HG03108 (cell line): ENCODE measurements around the gene TEX101.
"Not testable (repeated sequence)": the region's sequence is repeated elsewhere in the genome, so short reads cannot be mapped to it uniquely, and the experiment has no call there.

ENCODE experiments used
- ATAC-seq: cut with Tn5 transposase; IDR thresholded peaks from one replicate; pipeline ENCODE4 v1.9.1; 2021; ENCODE audit warnings: moderate library complexity; ENCODE audit not compliant: unreplicated experiment

The TEX101 gene

GRCh38 chr19:43414554-43414953, at the start of gene TEX101:
Gene TEX101, plus strand, starts transcription at chr19:43414890. Its CDS starts 1,030 bp downstream, at chr19:43415920.
- no peak for ATAC-seq

- not testable (repeated sequence) for ATAC-seq
These were observed 49.0 kb upstream of the TEX101 start for GRCh38 chr19:43365677-43366076.

- no peak for ATAC-seq
These were observed 46.9 kb upstream of the TEX101 start for GRCh38 chr19:43367822-43368221.

- not testable (repeated sequence) for ATAC-seq
These were observed 45.8 kb upstream of the TEX101 start for GRCh38 chr19:43368897-43369296.

GRCh38 chr19:43371909-43372308, 42.8 kb upstream of the TEX101 start:
- ATAC-seq, result no peak

- ATAC-seq, result no peak
These were observed 42.2 kb upstream of the TEX101 start for GRCh38 chr19:43372462-43372861.

GRCh38 chr19:43377624-43378023, 37.1 kb upstream of the TEX101 start:
- ATAC-seq, result not testable (repeated sequence)

GRCh38 chr19:43380008-43380407, 34.7 kb upstream of the TEX101 start:
- ATAC-seq, result no peak

GRCh38 chr19:43380771-43381386, 33.8 kb upstream of the TEX101 start:
- ATAC-seq, result no peak

GRCh38 chr19:43382586-43383216, 32.0 kb upstream of the TEX101 start:
- not testable (repeated sequence) for ATAC-seq

GRCh38 chr19:43383254-43383653, 31.4 kb upstream of the TEX101 start:
- ATAC-seq, result not testable (repeated sequence)

GRCh38 chr19:43383759-43384158, 30.9 kb upstream of the TEX101 start:
- ATAC-seq, result not testable (repeated sequence)

GRCh38 chr19:43390903-43391551, 23.7 kb upstream of the TEX101 start:
- ATAC-seq, result not testable (repeated sequence)

GRCh38 chr19:43391552-43391935, 23.1 kb upstream of the TEX101 start:
- ATAC-seq, result not testable (repeated sequence)

- not testable (repeated sequence) for ATAC-seq
These were observed 21.2 kb upstream of the TEX101 start for GRCh38 chr19:43393501-43393900.

GRCh38 chr19:43395561-43395960, 19.1 kb upstream of the TEX101 start:
- no peak for ATAC-seq

GRCh38 chr19:43406297-43406696, 8.4 kb upstream of the TEX101 start:
- no peak for ATAC-seq

- no peak for ATAC-seq
These were observed 7.2 kb upstream of the TEX101 start for GRCh38 chr19:43407416-43408005.

GRCh38 chr19:43408043-43408442, 6.6 kb upstream of the TEX101 start:
- ATAC-seq, result no peak

- ATAC-seq, result no peak
These were observed 5.3 kb upstream of the TEX101 start for GRCh38 chr19:43409415-43409814.

- no peak for ATAC-seq
These were observed 2.2 kb upstream of the TEX101 start for GRCh38 chr19:43412441-43412840.
